Spleen (tissue), 7 donors: ENCODE data around the gene TAX1BP3.

Experiments
- POLR2A ChIP-seq, 3 donors: fragments of 450-650 bp; IDR thresholded peaks; one replicate each; pipeline ENCODE4 v1.5.1; 2017; ENCODE audit warnings: antibody characterized with exemption in 3 of 3, mild to moderate bottlenecking in 1 of 3
- TF ChIP-seq, protein P1 (sequence below), 11 experiments: fragments of 200-600 bp in 7 of 11; fragments of 450-650 bp in 4 of 11; sonication (generic) in 4 of 11; IDR thresholded peaks in 8 of 11; conservative IDR thresholded peaks in 3 of 11; 1 replicate in 7 of 11; 2 replicates in 4 of 11; pipeline versions ENCODE4 v1.4.0 to v1.8.0; 2016 to 2021; ENCODE audit warnings: antibody characterized with exemption in 11 of 11, inconsistent platforms in 4 of 11, mild to moderate bottlenecking in 1 of 11
- donor health status: DM: no; HTN: no; CAD: no; lungs with moderate emphysema.
- donor health status: DM: no; HTN: no; CAD: no.
- donor health status: DM: no; HTN: no; CAD: no.

DNA sequence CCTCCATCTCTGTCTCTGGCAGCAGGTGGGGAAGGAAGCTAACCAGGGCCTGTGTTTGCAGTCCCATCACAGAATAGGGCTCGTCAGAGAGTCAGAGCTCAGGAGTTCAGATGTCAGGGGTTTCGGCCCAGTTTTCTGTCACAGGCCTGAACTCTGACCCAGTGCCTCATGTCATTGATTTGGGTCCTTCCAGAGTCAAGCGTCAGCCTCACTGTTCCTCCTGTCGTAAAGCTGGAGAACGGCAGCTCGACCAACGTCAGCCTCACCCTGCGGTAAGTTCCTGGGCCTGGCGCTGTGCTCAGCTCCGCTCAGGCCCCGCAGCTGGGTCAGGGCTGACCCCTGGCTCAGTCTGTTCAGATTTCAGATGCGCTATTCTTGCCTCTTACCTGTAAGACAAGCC lies 21.1 kb downstream of the TAX1BP3 start:
- TF ChIP-seq, protein P1, sequence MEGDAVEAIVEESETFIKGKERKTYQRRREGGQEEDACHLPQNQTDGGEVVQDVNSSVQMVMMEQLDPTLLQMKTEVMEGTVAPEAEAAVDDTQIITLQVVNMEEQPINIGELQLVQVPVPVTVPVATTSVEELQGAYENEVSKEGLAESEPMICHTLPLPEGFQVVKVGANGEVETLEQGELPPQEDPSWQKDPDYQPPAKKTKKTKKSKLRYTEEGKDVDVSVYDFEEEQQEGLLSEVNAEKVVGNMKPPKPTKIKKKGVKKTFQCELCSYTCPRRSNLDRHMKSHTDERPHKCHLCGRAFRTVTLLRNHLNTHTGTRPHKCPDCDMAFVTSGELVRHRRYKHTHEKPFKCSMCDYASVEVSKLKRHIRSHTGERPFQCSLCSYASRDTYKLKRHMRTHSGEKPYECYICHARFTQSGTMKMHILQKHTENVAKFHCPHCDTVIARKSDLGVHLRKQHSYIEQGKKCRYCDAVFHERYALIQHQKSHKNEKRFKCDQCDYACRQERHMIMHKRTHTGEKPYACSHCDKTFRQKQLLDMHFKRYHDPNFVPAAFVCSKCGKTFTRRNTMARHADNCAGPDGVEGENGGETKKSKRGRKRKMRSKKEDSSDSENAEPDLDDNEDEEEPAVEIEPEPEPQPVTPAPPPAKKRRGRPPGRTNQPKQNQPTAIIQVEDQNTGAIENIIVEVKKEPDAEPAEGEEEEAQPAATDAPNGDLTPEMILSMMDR (IDR thresholded peaks at IDR 0.05 in 8 of 11, conservative IDR thresholded peaks at IDR 0.05 in 3 of 11), result no peak
- no peak for TF ChIP-seq POLR2A (IDR thresholded peaks at IDR 0.05)
